OCI-LY7 (cell line): ENCODE data around the gene GHDC. TPM values are rescaled to one million over a fixed set of nuclear protein-coding genes. Genes with fewer than 3 reads are reported as not detected.

Experiments used
- Bru-seq: library from RNA; stranded (reverse); fragments of 400-500 nt; gene quantifications from one replicate; lab custom pipeline; 2021; lab: Mats Ljungman, UMichigan
- BruChase-seq, 2 experiments: library from RNA; stranded (reverse); fragments of 400-500 nt; gene quantifications; one replicate each; lab custom pipeline; 2021; lab: Mats Ljungman, UMichigan
- BruUV-seq: library from RNA; stranded (reverse); fragments of 400-500 nt; replicated peaks from 2 replicates; lab custom pipeline; 2021; lab: Mats Ljungman, UMichigan
- CTCF ChIA-PET: fragments of 300-600 bp; sonication (Branson Sonifier 250); formaldehyde crosslinking; loops from one replicate; lab custom pipeline; 2022; ENCODE audit warnings: antibody characterized with exemption; ENCODE audit not compliant: unreplicated experiment; lab: Charles Lee
- POLR2A ChIA-PET: fragments of 300-600 bp; sonication (Branson Sonifier 250); formaldehyde crosslinking; loops from one replicate; lab custom pipeline; 2022; ENCODE audit warnings: antibody characterized with exemption; lab: Charles Lee
- DNase-seq: peaks from one replicate; pipeline ENCODE4 v3.0.0-alpha.2; 2015; ENCODE audit warnings: low spot score
- H2AFZ ChIP-seq: fragments of 200-600 bp; sonication (generic), shearing (Covaris generic); 2 replicates; pipeline ENCODE4 v1.6.1; 2014; ENCODE audit warnings: mild to moderate bottlenecking, antibody characterized with exemption, low read length, moderate library complexity
- H3K27ac ChIP-seq: fragments of 200-600 bp; sonication (generic); 2 replicates; pipeline ENCODE4 v1.5.1; 2014; ENCODE audit warnings: mixed run types, low read depth, mild to moderate bottlenecking, moderate library complexity, low read length, inconsistent platforms; ENCODE audit not compliant: poor library complexity, severe bottlenecking
- H3K36me3 ChIP-seq: fragments of 200-600 bp; sonication (generic); 2 replicates; pipeline ENCODE4 v1.6.1; 2014; ENCODE audit warnings: mild to moderate bottlenecking, antibody characterized with exemption, low read length, moderate library complexity, mixed read lengths; ENCODE audit not compliant: insufficient read depth
- H3K4me1 ChIP-seq: fragments of 200-600 bp; sonication (generic); 2 replicates; pipeline ENCODE4 v1.5.1; 2014; ENCODE audit warnings: mild to moderate bottlenecking, low read length; ENCODE audit not compliant: insufficient read depth, poor library complexity, severe bottlenecking
- H3K4me2 ChIP-seq: fragments of 200-600 bp; sonication (generic); 2 replicates; pipeline ENCODE4 v1.6.1; 2014; ENCODE audit warnings: mild to moderate bottlenecking, low read length
- H3K4me3 ChIP-seq: fragments of 200-600 bp; sonication (generic); 2 replicates; pipeline ENCODE4 v1.5.1; 2014; ENCODE audit warnings: mild to moderate bottlenecking, low read depth, low read length; ENCODE audit not compliant: poor library complexity, severe bottlenecking
- H3K79me2 ChIP-seq: fragments of 200-600 bp; sonication (generic); 2 replicates; pipeline ENCODE4 v1.6.1; 2016; ENCODE audit warnings: low read depth, mild to moderate bottlenecking, low read length, moderate library complexity, mixed read lengths; ENCODE audit not compliant: insufficient read depth
- H3K9me2 ChIP-seq: fragments of 200-600 bp; sonication (generic); 2 replicates; pipeline ENCODE4 v1.6.1; 2016; ENCODE audit warnings: mild to moderate bottlenecking, low read length, mixed read lengths; ENCODE audit not compliant: insufficient read depth
- H3K9me3 ChIP-seq: fragments of 200-600 bp; sonication (generic); 2 replicates; pipeline ENCODE4 v1.6.1; 2014; ENCODE audit warnings: mild to moderate bottlenecking, mixed run types, low read length, mixed read lengths
- H4K20me1 ChIP-seq: fragments of 200-600 bp; sonication (generic); 2 replicates; pipeline ENCODE4 v1.6.1; 2014; ENCODE audit warnings: mild to moderate bottlenecking, antibody characterized with exemption, low read length, moderate library complexity, mixed read lengths; ENCODE audit not compliant: insufficient read depth
- CTCF ChIP-seq: fragments of 200-600 bp; sonication (generic); conservative IDR thresholded peaks from 2 replicates; pipeline ENCODE4 v1.5.1; 2014; ENCODE audit warnings: mild to moderate bottlenecking, antibody characterized with exemption, low read length, moderate library complexity, mixed read lengths
- EZH2phosphoT487 ChIP-seq: fragments of 200-600 bp; sonication (generic); IDR thresholded peaks from 2 replicates; pipeline ENCODE4 v1.6.1; 2018; ENCODE audit warnings: low read depth, borderline replicate concordance, mild to moderate bottlenecking, mixed run types, antibody characterized with exemption, low read length, moderate library complexity, mixed read lengths
- intact Hi-C: fragments of 100-400 bp; cut with micrococcal nuclease; formaldehyde crosslinking; loops from one replicate; pipeline ENCODE4 v1.10.0; 2022; ENCODE audit not compliant: unreplicated experiment
- long read RNA-seq: library from polyadenylated mRNA; stranded (forward); transcript quantifications from one replicate; pipeline ENCODE4 v2.0.0, GENCODE V29; 2022
- total RNA-seq, 2 experiments: library from RNA; depleted of rRNA in 1 of 2; stranded (reverse); fragments of >200 nt in 1 of 2; shearing (Covaris generic) in 1 of 2; gene quantifications; 2 replicates each; pipeline ENCODE4 v1.2.3, GENCODE V29; 2014 to 2022

GHDC gene
- total RNA-seq (2014; rRNA removed; shearing (Covaris generic)) (30.0 and 30.7 TPM in 2 replicates), total RNA-seq (2022) (25.0 and 33.2 TPM in 2 replicates), Bru-seq, nascent RNA (percentile 52 among the genes with signal in this experiment), BruChase-seq, experiment 1, labeled RNA remaining after a 6-hour chase (percentile 63 among the genes with signal in this experiment), BruChase-seq, experiment 2, labeled RNA remaining after a 2-hour chase (percentile 57 among the genes with signal in this experiment)
- long read RNA-seq, transcript GHDC-207 (10 exons, 2,396 nt): major isoform, 5 of 21 reads
- long read RNA-seq, partial matches to known transcripts: 11 of 21 reads
- long read RNA-seq, other reads (novel, unspliced or antisense): 4 of 21 reads

- TF ChIP-seq CTCF: no peak
- TF ChIP-seq EZH2phosphoT487: no peak
- peak within 1 kb of the TSS; percentile 44 for H3K27ac ChIP-seq
- peak within 1 kb of the TSS; percentile 72 for H3K4me3 ChIP-seq
- no peaks in the 10 kb centered on the region for H3K9me2 ChIP-seq
- no peaks in the 10 kb centered on the region for H3K9me3 ChIP-seq
- ChIA-PET CTCF (no interaction called here), POLR2A (interaction anchor here (0.6 to 1.2 kb wide), 5 partner anchors 9 to 79 kb away, joined by 3 to 4 read pairs (median 3); partner anchors contain the start of gene HCRT)
- intact Hi-C loops: no loop called here
- DNase-seq: peak; percentile 91
- no peaks in the 10 kb centered on the region for H4K20me1 ChIP-seq
- no peaks in the 10 kb centered on the region; the same call in none of the 2 replicates for H3K79me2 ChIP-seq
- peak within 1 kb of the TSS; percentile 96 for H3K4me2 ChIP-seq
- BruUV-seq: TSS peak; percentile 74
- peak within 1 kb of the TSS; percentile 86 for H2AFZ ChIP-seq
- H3K4me1 ChIP-seq: peaks cover 18% of the 10 kb centered on the region
- no peaks in the 10 kb centered on the region for H3K36me3 ChIP-seq
Measured at GRCh38 chr17:42193969-42194899, at the start of gene GHDC. GHDC (minus strand) TSS chr17:42194494; CDS start chr17:42193581, 913 bp downstream.

DNA sequence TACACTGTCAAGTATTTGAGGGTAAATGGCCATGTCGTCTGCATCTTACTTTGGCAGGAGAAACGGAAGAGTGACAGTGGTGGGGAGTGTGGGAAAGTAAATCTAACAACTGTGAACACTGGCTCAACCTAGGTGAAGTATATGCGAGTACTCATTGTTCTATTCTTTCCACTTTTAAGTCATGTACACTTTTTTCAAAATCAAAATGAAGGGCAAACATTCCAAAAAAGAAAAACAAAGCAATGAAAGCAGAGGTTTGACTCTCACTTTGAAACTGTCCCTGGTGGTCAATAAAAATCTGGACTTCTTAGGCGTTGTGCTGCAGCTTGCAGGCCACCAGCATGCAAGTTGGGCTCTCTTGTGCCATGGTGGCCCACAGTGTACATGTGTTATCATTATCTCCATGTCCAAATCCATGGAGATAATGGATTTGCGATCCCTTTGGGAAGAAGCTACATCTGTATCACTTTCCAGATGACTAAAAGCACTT is 49.2 kb upstream of the GHDC start:
- CTCF ChIA-PET: no interaction called here
- BruUV-seq: no TSS peak
- H2AFZ ChIP-seq: no peak overlapping the region
- no peak overlapping the region for H3K4me3 ChIP-seq
- no peaks in the 10 kb centered on the region for H3K9me2 ChIP-seq
- H3K36me3 ChIP-seq: 0 out of 2 replicates have a peak, but pooled peaks cover 3% of the 10 kb centered on the region
- POLR2A ChIA-PET: no interaction called here
- H3K9me3 ChIP-seq: no peaks in the 10 kb centered on the region; the same call in 1 of the 2 replicates
- TF ChIP-seq CTCF (no peak), EZH2phosphoT487 (no peak)
- DNase-seq: no peak
- H3K79me2 ChIP-seq: peaks cover 10% of the 10 kb centered on the region; the same call in 1 of the 2 replicates
- H3K27ac ChIP-seq: no peak overlapping the region
- no peaks in the 10 kb centered on the region for H4K20me1 ChIP-seq
- H3K4me1 ChIP-seq: peaks cover 6% of the 10 kb centered on the region
- no peak overlapping the region for H3K4me2 ChIP-seq
- intact Hi-C loops: no loop called here
